T-helper 2 cell (primary cell): Measurements from ENCODE around the gene EPHA8.

Source experiments
- DNase-seq, 5 experiments: peaks; one replicate each; pipeline versions ENCODE4 v3.0.0 to v3.0.0-alpha.2; 2012 to 2022

The EPHA8 gene

GRCh38 chr1:22569269-22569668, 6.0 kb downstream of the EPHA8 start:
- DNase-seq: no peak

- no peak for DNase-seq
Observed at GRCh38 chr1:22570140-22570909, 7.0 kb downstream of the EPHA8 start.

- DNase-seq: no peak
Observed at GRCh38 chr1:22572818-22573217, 9.5 kb downstream of the EPHA8 start.

DNA sequence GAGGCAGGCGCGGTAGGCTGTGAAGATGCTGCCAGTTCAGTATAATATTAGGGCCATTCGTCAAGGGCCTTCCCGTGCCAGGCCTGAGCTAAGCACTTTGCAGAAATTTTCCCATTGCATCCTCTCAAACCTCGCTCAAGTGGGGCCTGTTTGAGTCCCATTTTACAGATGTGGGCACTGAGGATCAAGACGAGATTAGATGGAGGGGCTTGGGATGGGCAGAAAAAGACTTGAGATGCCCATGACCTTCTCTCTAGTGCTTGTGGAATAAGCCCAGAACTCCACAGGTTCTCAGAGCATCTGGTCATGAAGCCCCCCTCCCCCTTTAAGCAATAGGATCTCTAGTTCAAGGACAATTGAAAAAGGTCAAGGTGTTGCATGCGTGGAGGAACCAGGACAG, 9.9 kb downstream of the EPHA8 start:
- no peak for DNase-seq

DNA sequence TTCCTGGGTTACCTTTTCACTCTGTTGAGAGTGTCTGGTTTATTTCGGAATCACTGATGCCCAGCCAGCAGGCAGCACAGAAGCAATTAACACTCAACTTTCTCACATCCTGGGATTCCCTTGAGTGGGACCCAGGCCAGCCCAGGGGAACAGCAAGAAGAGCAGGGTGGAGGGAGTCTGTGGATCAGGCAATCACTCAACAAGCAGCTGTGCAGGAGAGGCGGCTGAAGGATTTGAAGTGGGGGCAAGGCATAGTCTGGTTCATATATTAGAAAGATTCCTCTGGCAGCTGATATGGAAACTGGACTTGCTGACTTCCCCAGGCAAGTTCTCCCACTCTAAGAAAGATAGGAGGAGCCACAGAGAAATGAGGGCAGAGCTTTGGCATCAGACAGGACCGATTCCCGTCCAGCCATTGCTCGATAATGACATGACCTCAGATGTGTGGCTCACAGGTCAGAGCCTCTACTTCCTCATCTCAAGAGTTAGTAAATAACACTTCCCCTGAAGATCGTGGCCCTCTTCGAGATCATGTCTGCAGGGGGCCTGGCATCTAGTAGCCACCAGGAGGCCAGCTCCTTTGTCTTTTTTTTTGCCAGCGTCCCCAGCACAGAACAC, 12.4 kb downstream of the EPHA8 start:
- DNase-seq: no peak

DNA sequence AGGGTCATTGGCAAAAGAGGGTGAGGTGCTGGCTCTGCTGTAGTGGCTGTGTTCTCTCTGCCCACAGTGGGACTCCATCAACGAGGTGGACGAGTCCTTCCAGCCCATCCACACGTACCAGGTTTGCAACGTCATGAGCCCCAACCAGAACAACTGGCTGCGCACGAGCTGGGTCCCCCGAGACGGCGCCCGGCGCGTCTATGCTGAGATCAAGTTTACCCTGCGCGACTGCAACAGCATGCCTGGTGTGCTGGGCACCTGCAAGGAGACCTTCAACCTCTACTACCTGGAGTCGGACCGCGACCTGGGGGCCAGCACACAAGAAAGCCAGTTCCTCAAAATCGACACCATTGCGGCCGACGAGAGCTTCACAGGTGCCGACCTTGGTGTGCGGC, 12.9 kb downstream of the EPHA8 start:
- no peak for DNase-seq

GRCh38 chr1:22576617-22577016, 13.3 kb downstream of the EPHA8 start:
- DNase-seq: no peak

DNA sequence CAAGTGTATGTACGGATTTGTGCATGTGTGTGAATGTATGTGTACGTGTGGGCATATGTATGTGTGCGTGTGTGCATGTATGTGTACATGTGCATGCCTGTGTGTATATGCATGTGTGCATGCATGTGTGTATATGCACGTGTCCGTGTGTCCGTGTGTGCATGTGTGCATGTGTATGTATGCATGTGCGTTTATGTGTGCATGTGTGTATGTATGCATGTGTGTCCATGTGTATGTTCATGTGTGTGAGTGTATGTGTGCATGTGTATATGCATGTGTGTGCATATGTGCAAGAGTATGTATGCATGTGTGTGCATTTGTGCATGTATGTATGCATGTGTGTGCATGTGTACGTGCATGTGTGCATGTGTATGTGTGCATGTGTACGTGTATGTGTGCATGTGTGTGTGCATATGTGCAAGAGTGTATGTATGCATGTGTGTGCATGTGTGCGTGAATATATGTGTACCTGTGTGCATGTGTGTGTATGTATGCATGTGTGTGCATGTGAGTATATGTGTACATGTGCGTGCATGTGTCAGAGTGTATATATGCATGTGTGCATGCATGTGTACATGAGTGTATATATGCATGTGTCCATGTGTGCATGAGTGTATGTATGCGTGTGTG, 15.6 kb downstream of the EPHA8 start:
- no peak for DNase-seq

GRCh38 chr1:22579541-22580155, 16.4 kb downstream of the EPHA8 start:
- DNase-seq: no peak

- DNase-seq: no peak
Observed at GRCh38 chr1:22582661-22583635, 19.7 kb downstream of the EPHA8 start.

- DNase-seq: no peak
Observed at GRCh38 chr1:22584001-22584562, 20.8 kb downstream of the EPHA8 start.

GRCh38 chr1:22584970-22585369, 21.7 kb downstream of the EPHA8 start:
- DNase-seq: no peak

GRCh38 chr1:22585471-22585870, 22.2 kb downstream of the EPHA8 start:
- DNase-seq: no peak

GRCh38 chr1:22586356-22587130, 23.3 kb downstream of the EPHA8 start:
- no peak for DNase-seq

GRCh38 chr1:22587247-22587646, 24.0 kb downstream of the EPHA8 start:
- no peak for DNase-seq

- DNase-seq: no peak
Observed at GRCh38 chr1:22588899-22589422, 25.7 kb downstream of the EPHA8 start.

DNA sequence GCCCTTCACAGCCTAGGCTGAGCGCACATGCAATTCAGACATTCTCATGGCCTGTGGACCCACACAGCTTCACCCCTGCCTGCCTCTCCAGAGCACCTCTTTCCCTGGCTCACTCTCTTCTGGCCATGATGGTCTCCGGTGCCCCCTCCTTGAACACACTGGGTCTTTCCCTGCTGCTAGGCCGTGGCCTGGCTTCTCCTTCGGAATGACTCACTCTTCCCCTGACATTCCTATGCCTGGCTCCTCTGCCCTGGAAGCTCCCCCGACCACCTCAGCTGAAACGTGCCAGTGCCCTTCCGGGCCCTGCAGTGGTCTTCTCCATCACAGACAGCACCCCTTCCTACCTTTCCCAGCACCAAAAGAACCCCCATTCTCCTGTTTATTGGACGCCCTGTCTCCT, 28.3 kb downstream of the EPHA8 start:
- no peak for DNase-seq

GRCh38 chr1:22592051-22592450, 28.8 kb downstream of the EPHA8 start:
- no peak for DNase-seq

GRCh38 chr1:22592919-22593790, 29.9 kb downstream of the EPHA8 start:
- no peak for DNase-seq

DNA sequence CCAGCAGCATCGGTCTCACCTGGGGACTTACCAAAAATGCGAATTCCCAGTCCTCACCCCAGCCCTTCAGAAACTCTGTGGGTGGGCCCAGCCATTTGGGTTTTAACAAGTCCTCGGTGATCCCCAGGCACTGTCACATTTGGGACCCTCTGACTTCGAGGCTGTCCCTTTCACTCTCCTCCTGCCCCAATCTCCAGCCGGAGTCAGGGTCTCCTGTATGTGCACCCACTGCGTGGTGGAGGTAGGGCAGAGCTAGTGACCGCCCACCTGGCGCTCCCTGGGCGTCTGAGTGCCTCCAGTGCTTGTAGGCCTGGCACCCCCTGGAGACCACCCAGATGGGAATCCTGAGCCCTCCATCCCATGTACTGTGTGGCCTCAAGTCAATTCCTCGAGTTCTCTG, 31.1 kb downstream of the EPHA8 start:
- DNase-seq: no peak
